GM12801 (cell line): ENCODE results near the gene AKIRIN2.

Experiments
- TF ChIP-seq, protein P1 (sequence below): IDR thresholded peaks from one replicate; pipeline ENCODE4 v1.5.1; 2011; ENCODE audit warnings: control low read depth; ENCODE audit not compliant: insufficient read length; ENCODE audit errors: extremely low read depth

Gene AKIRIN2

DNA sequence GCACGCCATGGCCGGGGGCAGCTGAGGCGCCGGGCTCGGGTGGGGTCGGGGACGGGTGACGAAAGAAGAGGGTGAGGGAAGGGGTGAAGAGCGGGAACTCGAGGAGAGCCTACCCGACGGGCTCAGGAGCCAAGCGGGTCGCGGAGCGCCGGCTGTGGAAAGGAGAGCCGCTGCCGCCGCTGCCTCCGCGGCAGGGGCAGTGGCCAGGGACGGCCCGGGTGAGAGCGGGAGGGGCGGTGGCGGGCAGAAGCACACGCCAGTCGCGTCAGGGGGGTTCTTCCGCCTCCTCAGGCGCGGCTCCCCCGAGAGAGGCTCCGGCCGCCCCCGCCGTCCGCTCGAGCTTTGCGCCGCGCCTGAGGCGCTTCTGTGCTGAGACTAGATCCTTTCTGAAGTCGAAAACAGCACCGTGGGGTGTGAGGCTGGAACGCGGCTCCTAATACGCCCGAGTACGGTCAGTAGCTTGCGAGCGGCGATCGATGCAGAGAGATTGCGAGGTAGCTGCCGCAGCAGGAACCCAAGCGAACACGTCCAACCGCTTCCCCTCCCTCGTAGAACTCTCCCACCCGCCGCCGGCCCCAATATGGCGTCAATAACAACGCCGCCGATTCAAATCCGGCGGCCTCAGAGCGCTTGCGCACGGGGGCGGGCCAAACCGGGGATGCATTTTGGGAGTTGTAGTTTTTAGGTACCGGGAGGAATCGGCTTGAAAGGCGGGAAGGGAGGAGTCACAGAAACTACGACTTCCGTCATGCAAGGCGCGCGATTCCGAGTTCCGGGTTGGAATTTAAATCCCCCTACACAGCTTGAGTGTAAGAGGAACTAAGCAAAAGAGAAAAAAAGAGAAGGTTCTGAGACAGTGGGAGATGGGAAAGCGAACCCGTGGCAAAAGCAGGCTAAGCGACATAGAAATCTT, at the start of gene AKIRIN2:
TSS of gene AKIRIN2 (minus strand) at position 558 of the 913 bp plus-strand sequence. CDS start at position 9, 549 bp downstream.
- TF ChIP-seq, protein P1, sequence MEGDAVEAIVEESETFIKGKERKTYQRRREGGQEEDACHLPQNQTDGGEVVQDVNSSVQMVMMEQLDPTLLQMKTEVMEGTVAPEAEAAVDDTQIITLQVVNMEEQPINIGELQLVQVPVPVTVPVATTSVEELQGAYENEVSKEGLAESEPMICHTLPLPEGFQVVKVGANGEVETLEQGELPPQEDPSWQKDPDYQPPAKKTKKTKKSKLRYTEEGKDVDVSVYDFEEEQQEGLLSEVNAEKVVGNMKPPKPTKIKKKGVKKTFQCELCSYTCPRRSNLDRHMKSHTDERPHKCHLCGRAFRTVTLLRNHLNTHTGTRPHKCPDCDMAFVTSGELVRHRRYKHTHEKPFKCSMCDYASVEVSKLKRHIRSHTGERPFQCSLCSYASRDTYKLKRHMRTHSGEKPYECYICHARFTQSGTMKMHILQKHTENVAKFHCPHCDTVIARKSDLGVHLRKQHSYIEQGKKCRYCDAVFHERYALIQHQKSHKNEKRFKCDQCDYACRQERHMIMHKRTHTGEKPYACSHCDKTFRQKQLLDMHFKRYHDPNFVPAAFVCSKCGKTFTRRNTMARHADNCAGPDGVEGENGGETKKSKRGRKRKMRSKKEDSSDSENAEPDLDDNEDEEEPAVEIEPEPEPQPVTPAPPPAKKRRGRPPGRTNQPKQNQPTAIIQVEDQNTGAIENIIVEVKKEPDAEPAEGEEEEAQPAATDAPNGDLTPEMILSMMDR, result no peak

DNA sequence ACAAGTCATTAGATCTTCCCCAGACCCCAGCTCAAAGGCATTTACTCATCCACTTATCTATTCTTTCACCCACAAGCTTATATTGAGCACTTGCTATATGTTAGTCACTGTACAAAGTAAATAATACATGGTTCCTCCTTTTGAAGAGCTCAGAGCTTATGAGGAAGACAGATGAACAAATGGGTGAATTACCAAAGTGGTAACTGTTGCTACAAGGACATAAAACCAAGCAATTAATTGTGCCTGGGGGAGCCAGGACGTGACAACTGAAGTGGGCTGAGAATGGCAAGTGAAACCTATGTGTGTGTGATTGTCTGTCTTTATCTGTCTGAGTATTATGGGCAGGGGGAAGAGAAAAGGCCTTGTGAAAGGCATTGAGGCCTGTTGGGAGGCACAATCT, 45.6 kb upstream of the AKIRIN2 start:
- TF ChIP-seq, protein P1, result no peak

DNA sequence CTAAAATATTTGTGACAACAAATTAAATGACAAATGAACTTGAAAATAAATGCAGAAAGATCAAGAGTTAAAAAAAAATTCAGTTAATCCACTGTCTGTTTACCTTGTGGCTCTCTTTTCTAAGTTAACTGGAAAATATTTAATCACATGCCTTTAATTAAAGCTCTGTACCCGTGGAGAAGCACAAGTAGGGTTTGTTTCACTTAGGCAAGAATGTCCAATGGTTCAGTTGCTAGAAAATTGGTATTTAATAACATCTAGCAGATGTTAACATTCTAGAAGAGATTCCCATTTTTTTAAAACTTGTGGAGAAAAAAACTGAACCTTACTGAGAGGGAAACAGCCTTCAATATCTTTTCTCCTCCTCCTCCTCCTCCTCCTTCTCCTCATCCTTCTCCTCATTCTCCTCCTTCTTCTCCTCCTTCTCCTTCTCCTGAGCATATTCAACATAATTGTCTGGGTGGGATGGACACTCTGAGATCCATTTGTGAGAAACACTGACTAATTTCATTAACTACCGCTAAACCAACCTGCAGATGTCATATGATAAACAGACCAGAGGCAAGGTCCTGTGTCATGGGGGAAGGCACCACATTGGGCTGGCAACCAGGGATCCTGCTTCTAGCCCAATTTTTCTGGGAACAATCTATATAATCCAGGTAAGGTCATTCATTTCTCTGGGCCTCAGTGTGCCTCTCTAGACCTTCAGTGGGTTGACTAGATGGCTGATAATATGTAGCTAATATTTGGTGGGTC, 44.1 kb upstream of the AKIRIN2 start:
- TF ChIP-seq, protein P1, result no peak

DNA sequence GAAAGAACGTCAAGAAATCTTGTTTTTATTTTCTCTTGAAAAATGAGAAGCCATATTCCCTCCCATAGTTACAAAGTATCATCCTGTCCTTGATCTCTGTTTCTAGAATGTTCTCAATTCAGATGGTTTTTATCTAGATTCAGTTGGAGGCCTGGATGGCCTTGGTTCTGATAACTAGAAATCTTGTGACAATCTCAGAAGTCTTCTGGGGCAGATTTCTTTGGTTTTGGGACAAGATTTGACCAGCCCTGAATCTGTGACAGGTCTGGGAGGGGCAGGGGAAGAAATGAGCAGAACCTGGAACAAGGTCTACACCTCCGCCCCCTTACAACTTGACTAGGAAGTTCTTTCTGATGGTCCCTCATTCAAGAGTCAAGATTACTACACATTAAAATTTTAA, 41.4 kb upstream of the AKIRIN2 start:
- TF ChIP-seq, protein P1, result no peak

DNA sequence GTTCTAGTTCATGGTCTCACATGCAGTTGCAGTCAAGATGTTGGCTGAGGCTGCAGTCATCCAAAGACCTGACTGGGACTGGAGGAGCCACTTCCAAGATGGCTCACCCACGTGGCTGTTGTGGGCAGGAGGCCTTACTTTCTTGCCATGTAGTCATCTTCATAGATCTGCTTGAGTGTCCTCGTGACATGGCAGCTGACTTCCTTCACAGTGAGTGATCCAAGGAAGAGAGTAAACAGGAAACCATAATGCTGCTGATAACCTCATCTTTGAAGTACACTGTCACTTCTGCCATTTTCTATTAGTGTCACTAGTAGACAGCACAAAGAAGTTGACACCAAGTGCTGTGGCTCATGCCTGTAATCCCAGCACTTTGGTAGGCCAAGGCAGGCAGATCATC, 40.1 kb upstream of the AKIRIN2 start:
- TF ChIP-seq, protein P1, result no peak

DNA sequence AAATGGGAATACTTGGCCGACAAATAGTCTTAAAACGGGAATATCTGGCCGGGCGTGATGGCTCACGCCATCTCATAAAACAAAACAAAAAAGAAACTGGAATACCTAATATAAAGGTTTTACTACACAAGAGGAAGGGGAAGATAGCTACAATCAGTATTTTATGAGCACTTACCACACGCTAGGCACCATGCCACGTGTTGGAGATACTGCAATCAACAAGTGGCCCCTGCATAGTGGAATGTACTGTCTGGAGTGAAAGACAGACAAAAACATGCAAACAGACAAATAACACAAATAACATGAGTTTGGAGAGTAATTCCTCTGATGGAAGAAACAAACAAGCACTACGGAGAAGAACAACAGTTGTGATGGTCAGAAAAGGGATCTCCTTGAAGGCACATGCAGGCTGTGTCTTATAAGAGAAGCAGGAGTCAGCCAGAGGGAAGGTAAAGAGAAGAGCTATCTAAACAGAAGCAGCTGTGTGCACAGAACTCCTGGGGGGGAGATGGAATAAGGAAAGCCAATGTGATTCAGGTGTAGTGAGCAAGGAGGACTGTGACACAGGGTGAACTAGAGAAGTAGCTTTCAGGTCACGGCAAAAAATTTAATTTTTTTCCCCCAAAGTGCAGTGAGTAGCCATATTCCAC, 39.1 kb upstream of the AKIRIN2 start:
- TF ChIP-seq, protein P1, result no peak

DNA sequence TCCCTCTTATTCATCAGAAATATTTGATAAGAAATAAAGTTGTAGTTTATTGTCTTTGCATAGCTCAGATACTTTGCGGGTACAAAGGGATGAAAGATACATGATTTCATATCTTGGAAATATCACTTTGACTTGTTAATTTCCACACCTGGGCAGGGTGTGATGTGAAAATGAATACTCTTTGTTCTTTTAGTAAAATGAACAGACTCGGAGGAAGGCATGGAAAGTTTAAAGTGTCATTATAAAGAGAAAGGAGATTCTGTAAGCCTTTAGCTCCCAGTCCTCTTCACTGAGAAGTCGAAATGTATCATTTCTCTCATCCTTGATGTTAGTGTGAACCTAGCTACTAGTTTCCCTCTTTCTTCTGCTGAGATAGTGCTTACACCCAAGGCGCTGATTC, 36.7 kb upstream of the AKIRIN2 start:
- TF ChIP-seq, protein P1, result no peak
